Chondrocyte (in vitro differentiated cells): Measurements from ENCODE around the gene CSF1. TPM values are rescaled to one million over a fixed set of nuclear protein-coding genes. Genes with fewer than 3 reads are reported as not detected.

Experiments
- DNase-seq: peaks from one replicate; pipeline ENCODE4 v3.0.0; 2021; ENCODE audit warnings: mixed read lengths, low spot score
- H3K27ac Mint-ChIP-seq: one replicate; pipeline ENCODE4 v1.8.0; 2021; ENCODE audit warnings: mild to moderate bottlenecking, moderate library complexity, mixed read lengths; ENCODE audit not compliant: unreplicated experiment
- H3K27me3 Mint-ChIP-seq: 2 replicates; pipeline ENCODE4 v1.8.0; 2021; ENCODE audit warnings: low read depth, mixed read lengths
- H3K36me3 Mint-ChIP-seq: 2 replicates; pipeline ENCODE4 v1.8.0; 2021; ENCODE audit warnings: low read depth, mixed read lengths
- H3K4me1 Mint-ChIP-seq: 2 replicates; pipeline ENCODE4 v1.8.0; 2021; ENCODE audit warnings: low read depth, mild to moderate bottlenecking, mixed read lengths
- H3K4me3 Mint-ChIP-seq: one replicate; pipeline ENCODE4 v1.8.0; 2021; ENCODE audit warnings: mild to moderate bottlenecking, moderate library complexity, mixed read lengths; ENCODE audit not compliant: unreplicated experiment
- H3K9me3 Mint-ChIP-seq: 2 replicates; pipeline ENCODE4 v1.8.0; 2021; ENCODE audit warnings: low read depth, mixed read lengths
- CTCF ChIP-seq: fragments of 200-600 bp; sonication (generic); IDR thresholded peaks from 2 replicates; pipeline ENCODE4 v1.5.0; 2021; ENCODE audit warnings: antibody characterized with exemption, mild to moderate bottlenecking, moderate library complexity
- total RNA-seq: library from RNA; stranded (reverse); gene quantifications from 3 replicates; pipeline ENCODE4 v1.2.1, GENCODE V29; 2021

Gene CSF1
- total RNA-seq, 1 donor from 2014 or later: 19.8 TPM

- H3K36me3 Mint-ChIP-seq: no peaks in the 10 kb centered on the region
- DNase-seq: no peak
- TF ChIP-seq CTCF: no peak
- no peaks in the 10 kb centered on the region for H3K9me3 Mint-ChIP-seq
- H3K27me3 Mint-ChIP-seq: no peaks in the 10 kb centered on the region
- H3K27ac Mint-ChIP-seq: no peak overlapping the region
- H3K4me3 Mint-ChIP-seq: no peak overlapping the region
- H3K4me1 Mint-ChIP-seq: peaks cover 15% of the 10 kb centered on the region
Measured at GRCh38 chr1:109884242-109884891, 26.3 kb upstream of the CSF1 start.

DNA sequence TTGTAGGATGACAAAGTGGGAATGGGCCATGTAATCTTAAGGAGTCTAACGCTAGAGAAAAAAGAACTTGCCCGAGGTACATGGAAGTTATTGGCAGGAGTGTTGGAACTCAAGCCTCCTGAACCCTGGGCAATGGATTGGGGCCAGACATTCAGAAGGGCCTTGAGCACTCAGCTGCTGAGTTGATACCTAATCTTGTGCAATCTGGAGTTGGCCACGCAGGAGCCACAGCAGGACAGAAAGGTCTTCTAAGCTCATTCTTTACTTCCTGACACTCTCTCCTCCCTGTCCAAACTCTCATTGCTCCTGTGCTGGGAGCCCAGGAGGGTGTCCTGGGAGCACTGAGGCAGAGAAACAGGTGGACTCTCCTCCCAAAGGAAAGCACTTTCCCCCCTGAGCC is 25.1 kb upstream of the CSF1 start:
- DNase-seq: no peak
- no peak overlapping the region for H3K27ac Mint-ChIP-seq
- H3K4me3 Mint-ChIP-seq: no peak overlapping the region
- H3K27me3 Mint-ChIP-seq: no peaks in the 10 kb centered on the region
- no peak for TF ChIP-seq CTCF
- no peaks in the 10 kb centered on the region for H3K9me3 Mint-ChIP-seq
- peaks cover 15% of the 10 kb centered on the region for H3K4me1 Mint-ChIP-seq
- H3K36me3 Mint-ChIP-seq: no peaks in the 10 kb centered on the region

DNA sequence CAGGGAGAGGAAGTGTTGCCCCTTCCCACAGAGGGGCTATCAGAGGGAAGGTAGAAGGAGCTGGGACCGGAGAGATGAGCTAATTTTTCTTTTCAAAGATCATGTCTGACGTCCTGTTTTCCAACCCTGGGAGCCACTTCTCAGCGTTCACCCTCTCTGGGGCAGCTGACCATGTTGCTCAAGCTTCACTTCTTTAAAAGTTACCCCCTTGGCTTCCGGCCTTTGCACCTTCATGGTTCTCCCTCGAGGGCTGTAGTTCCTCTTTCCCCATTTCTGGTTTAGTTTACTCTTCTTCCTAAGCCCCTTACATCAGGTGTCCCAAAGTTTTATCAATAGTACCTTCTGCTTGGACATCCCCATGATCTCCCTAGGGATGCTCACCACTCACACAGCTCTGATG is 23.8 kb upstream of the CSF1 start:
- Mint-ChIP-seq H3K27me3 (no peaks in the 10 kb centered on the region), H3K9me3 (no peaks in the 10 kb centered on the region), H3K36me3 (no peaks in the 10 kb centered on the region), H3K4me3 (no peak overlapping the region), H3K27ac (no peak overlapping the region), H3K4me1 (peaks cover 2% of the 10 kb centered on the region)
- DNase-seq: no peak
- TF ChIP-seq CTCF: no peak

DNA sequence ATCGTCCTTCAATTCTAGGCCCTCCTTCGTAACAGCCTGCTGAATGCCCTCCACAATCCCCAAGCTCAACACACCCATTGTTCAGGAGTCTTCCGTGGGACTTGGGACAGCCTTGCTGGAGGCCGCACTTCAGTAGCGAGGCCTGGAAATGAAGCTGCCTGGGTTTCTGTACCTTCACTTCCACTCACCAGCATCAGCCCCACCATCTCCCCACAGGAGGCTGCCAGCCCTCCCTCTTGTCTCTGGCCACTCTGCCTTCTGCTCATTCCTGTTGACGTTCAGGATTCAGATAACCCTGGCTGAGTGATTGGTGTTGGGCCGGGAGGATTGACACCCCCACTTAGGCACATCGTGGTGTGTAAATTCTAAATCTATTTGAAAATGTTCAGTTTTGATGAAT is 23.4 kb upstream of the CSF1 start:
- Mint-ChIP-seq H3K27me3 (no peaks in the 10 kb centered on the region), H3K36me3 (no peaks in the 10 kb centered on the region), H3K27ac (no peak overlapping the region), H3K9me3 (no peaks in the 10 kb centered on the region), H3K4me3 (no peak overlapping the region), H3K4me1 (no peaks in the 10 kb centered on the region)
- no peak for DNase-seq
- no peak for TF ChIP-seq CTCF

DNA sequence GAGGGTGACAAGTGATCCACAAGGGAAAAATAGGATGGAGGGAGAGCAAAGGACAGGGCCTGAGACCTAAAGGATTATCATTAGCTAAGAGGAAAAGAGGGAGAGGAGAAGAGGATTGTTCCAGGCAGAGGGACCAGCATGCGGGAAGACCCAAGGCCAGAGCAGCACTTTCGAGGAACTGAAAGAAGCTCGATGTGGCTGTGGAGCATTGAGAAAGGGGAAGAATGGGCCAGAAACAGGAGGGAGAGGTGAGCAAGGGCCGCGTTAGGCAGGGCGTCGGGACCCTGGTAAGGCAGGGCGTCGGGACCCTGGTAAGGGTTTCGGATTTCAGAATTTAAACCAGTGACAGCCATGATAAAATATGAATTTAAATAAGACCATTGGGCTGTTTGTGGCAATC is 22.8 kb upstream of the CSF1 start:
- Mint-ChIP-seq H3K9me3 (no peaks in the 10 kb centered on the region), H3K36me3 (no peaks in the 10 kb centered on the region), H3K4me1 (no peaks in the 10 kb centered on the region), H3K4me3 (no peak overlapping the region), H3K27ac (no peak overlapping the region), H3K27me3 (no peaks in the 10 kb centered on the region)
- no peak for TF ChIP-seq CTCF
- DNase-seq: no peak
